ENCODE measurements around the gene WDR13. TPM values are rescaled to one million over a fixed set of nuclear protein-coding genes. Genes with fewer than 3 reads are reported as not detected.
A peak's percentile ranks its signal among the peaks of the same experiment; 100 is the strongest.
"Not testable (repeated sequence)": the region's sequence is repeated elsewhere in the genome, so short reads cannot be mapped to it uniquely, and the experiment has no call there.

Gene WDR13
- total RNA-seq: 10 to 100 TPM; 51.3 to 51.9 TPM
- 59.1 TPM for polyA plus RNA-seq (2013, experiment 1 of 2)
- polyA plus RNA-seq (2013, experiment 2 of 2): 60.3 TPM
- long read RNA-seq, experiment 1, full-length matches to known transcripts: 10 of 17 reads
- long read RNA-seq, experiment 1, partial matches to known transcripts: 3 of 17 reads
- long read RNA-seq, experiment 1, other reads (novel, unspliced or antisense): 4 of 17 reads
- long read RNA-seq, experiment 2, full-length matches to known transcripts: 52 of 71 reads
- long read RNA-seq, experiment 2, partial matches to known transcripts: 2 of 71 reads
- long read RNA-seq, experiment 2, other reads (novel, unspliced or antisense): 17 of 71 reads
- long read RNA-seq, experiment 3, full-length matches to known transcripts: 163 of 214 reads
- long read RNA-seq, experiment 3, partial matches to known transcripts: 10 of 214 reads
- long read RNA-seq, experiment 3, other reads (novel, unspliced or antisense): 41 of 214 reads
- long read RNA-seq, experiment 4, full-length matches to known transcripts: 47 of 63 reads
- long read RNA-seq, experiment 4, partial matches to known transcripts: 1 of 63 reads
- long read RNA-seq, experiment 4, other reads (novel, unspliced or antisense): 15 of 63 reads

- peak; percentile 94 for DNase-seq
- Histone ChIP-seq H3K27me3 (ENCODE audit: control insufficient read depth, insufficient read depth, low read length, poor library complexity, severe bottlenecking) (no peaks in the 10 kb centered on the region), H3K4me3 (ENCODE audit: low read length) (peak within 1 kb of the TSS; percentile 86), H3K27ac (ENCODE audit: low read depth, low read length) (peak within 1 kb of the TSS; percentile 98), H3K9me3 (ENCODE audit: control insufficient read depth, low read length) (no peaks in the 10 kb centered on the region), H3K9ac (ENCODE audit: extremely low read depth, low read length, poor library complexity, severe bottlenecking) (peak within 1 kb of the TSS; percentile 82), H3K36me3 (ENCODE audit: control insufficient read depth, insufficient read depth, low read length) (peaks cover 8% of the 10 kb centered on the region), H3K4me1 (ENCODE audit: control insufficient read depth, insufficient read depth, low read length) (peaks cover 4% of the 10 kb centered on the region)
- no peaks in the 10 kb centered on the region for H3K27me3 Mint-ChIP-seq (ENCODE audit: insufficient read depth)
- peak within 1 kb of the TSS; percentile 99 for H3K27ac Mint-ChIP-seq
- TF ChIP-seq, protein P1, sequence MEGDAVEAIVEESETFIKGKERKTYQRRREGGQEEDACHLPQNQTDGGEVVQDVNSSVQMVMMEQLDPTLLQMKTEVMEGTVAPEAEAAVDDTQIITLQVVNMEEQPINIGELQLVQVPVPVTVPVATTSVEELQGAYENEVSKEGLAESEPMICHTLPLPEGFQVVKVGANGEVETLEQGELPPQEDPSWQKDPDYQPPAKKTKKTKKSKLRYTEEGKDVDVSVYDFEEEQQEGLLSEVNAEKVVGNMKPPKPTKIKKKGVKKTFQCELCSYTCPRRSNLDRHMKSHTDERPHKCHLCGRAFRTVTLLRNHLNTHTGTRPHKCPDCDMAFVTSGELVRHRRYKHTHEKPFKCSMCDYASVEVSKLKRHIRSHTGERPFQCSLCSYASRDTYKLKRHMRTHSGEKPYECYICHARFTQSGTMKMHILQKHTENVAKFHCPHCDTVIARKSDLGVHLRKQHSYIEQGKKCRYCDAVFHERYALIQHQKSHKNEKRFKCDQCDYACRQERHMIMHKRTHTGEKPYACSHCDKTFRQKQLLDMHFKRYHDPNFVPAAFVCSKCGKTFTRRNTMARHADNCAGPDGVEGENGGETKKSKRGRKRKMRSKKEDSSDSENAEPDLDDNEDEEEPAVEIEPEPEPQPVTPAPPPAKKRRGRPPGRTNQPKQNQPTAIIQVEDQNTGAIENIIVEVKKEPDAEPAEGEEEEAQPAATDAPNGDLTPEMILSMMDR (conservative IDR thresholded peaks at IDR 0.05): no peak
- peaks cover 2% of the 10 kb centered on the region for H3K4me1 Mint-ChIP-seq
- peak within 1 kb of the TSS; percentile 95 for H3K4me3 Mint-ChIP-seq
- peaks cover 54% of the 10 kb centered on the region for H3K9me3 Mint-ChIP-seq
- WGBS, 2 experiments (ENCODE audit: insufficient coverage in 1 of 2, insufficient read length in 1 of 2): 0% methylated on average over 58 of the region's 62 CpGs; no CpG with 5 or more reads in 1 of the 2 experiments
- H3K36me3 Mint-ChIP-seq (ENCODE audit: low read depth): peaks cover 15% of the 10 kb centered on the region
Observed at GRCh38 chrX:48597353-48598264, at the start of gene WDR13. TSS of gene WDR13 (plus strand) at chrX:48597492. CDS start at chrX:48597997, 505 bp downstream.

- Mint-ChIP-seq H3K4me1 (no peaks in the 10 kb centered on the region), H3K9me3 (peaks cover 51% of the 10 kb centered on the region), H3K4me3 (no peak overlapping the region), H3K36me3 (ENCODE audit: low read depth) (peaks cover 30% of the 10 kb centered on the region), H3K27me3 (ENCODE audit: insufficient read depth) (no peaks in the 10 kb centered on the region), H3K27ac (no peak overlapping the region)
- Histone ChIP-seq H3K4me1 (ENCODE audit: control insufficient read depth, insufficient read depth, low read length) (no peaks in the 10 kb centered on the region), H3K4me3 (ENCODE audit: low read length) (no peak overlapping the region), H3K27me3 (ENCODE audit: control insufficient read depth, insufficient read depth, low read length, poor library complexity, severe bottlenecking) (no peaks in the 10 kb centered on the region), H3K9me3 (ENCODE audit: control insufficient read depth, low read length) (no peaks in the 10 kb centered on the region), H3K27ac (ENCODE audit: low read depth, low read length) (no peak overlapping the region), H3K9ac (ENCODE audit: extremely low read depth, low read length, poor library complexity, severe bottlenecking) (no peak overlapping the region), H3K36me3 (ENCODE audit: control insufficient read depth, insufficient read depth, low read length) (peaks cover 9% of the 10 kb centered on the region)
- WGBS, 2 experiments (ENCODE audit: insufficient coverage in 1 of 2, insufficient read length in 1 of 2): 60 to 94% methylated on average over 1 to 3 of the region's 3 CpGs
- TF ChIP-seq, protein P1 (conservative IDR thresholded peaks at IDR 0.05): no peak
- DNase-seq: no peak
Observed at GRCh38 chrX:48548871-48549270, 48.4 kb upstream of the WDR13 start.

DNA sequence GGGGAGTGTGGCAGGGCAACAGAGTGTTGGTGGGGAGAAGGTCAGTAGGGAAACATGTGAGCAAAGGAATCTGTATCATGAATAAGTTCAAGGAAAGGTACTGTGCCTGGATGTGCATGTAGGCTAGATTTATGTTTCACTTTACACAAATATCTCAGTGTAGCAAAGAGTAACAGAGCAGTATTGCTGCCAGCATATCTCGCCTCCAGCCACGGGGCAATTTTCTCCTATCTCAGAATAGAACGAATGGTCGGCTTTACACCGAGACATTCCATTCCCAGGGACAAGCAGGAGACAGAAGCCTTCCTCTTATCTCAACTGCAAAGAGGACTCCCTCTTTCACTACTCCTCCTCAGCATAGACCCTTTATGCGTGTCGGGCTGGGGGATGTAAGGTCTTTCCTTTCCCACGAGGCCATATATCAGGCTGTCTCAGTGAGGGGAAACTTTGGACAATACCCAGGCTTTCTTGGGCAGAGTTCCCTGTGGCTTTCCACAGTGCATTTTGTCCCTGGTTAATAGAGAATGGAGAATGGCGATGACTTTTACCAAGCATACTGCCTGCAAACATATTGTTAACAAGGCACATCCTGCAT is 41.5 kb upstream of the WDR13 start:
- peaks cover 60% of the 10 kb centered on the region for H3K9me3 Mint-ChIP-seq
- H3K4me3 ChIP-seq (ENCODE audit: low read length); H3K4me1 ChIP-seq (ENCODE audit: control insufficient read depth, insufficient read depth, low read length); DNase-seq; H3K27me3 ChIP-seq (ENCODE audit: control insufficient read depth, insufficient read depth, low read length, poor library complexity, severe bottlenecking); H3K27ac ChIP-seq (ENCODE audit: low read depth, low read length); H3K9ac ChIP-seq (ENCODE audit: extremely low read depth, low read length, poor library complexity, severe bottlenecking); H3K4me3 Mint-ChIP-seq; H3K4me1 Mint-ChIP-seq; H3K27ac Mint-ChIP-seq; H3K27me3 Mint-ChIP-seq (ENCODE audit: insufficient read depth); H3K9me3 ChIP-seq (ENCODE audit: control insufficient read depth, low read length); H3K36me3 ChIP-seq (ENCODE audit: control insufficient read depth, insufficient read depth, low read length): not testable (repeated sequence)
- 84 to 100% methylated on average over 1 to 4 of the region's 9 CpGs for WGBS, 2 experiments (ENCODE audit: insufficient coverage in 1 of 2, insufficient read length in 1 of 2)
- peaks cover 31% of the 10 kb centered on the region for H3K36me3 Mint-ChIP-seq (ENCODE audit: low read depth)
